IPS-15b (cell line): Measurements from ENCODE around the gene SF1.

Experiments
- H3K27me3 ChIP-seq: one replicate; pipeline ENCODE4 v1.6.1; 2013; ENCODE audit warnings: low read length; ENCODE audit not compliant: control insufficient read depth, insufficient read depth
- H3K36me3 ChIP-seq: one replicate; pipeline ENCODE4 v1.6.1; 2013; ENCODE audit warnings: low read length; ENCODE audit not compliant: control insufficient read depth, insufficient read depth
- H3K4me1 ChIP-seq: one replicate; pipeline ENCODE4 v1.6.1; 2013; ENCODE audit warnings: mild to moderate bottlenecking, low read length; ENCODE audit not compliant: control insufficient read depth, insufficient read depth
- H3K4me3 ChIP-seq: one replicate; pipeline ENCODE4 v1.5.1; 2013; ENCODE audit warnings: low read depth, low read length
- H3K9ac ChIP-seq: one replicate; pipeline ENCODE4 v1.6.1; 2013; ENCODE audit warnings: low read depth, mild to moderate bottlenecking, low read length
- H3K9me3 ChIP-seq: one replicate; pipeline ENCODE4 v1.6.1; 2013; ENCODE audit warnings: mild to moderate bottlenecking, low read length; ENCODE audit not compliant: control insufficient read depth, insufficient read depth

Gene SF1

DNA sequence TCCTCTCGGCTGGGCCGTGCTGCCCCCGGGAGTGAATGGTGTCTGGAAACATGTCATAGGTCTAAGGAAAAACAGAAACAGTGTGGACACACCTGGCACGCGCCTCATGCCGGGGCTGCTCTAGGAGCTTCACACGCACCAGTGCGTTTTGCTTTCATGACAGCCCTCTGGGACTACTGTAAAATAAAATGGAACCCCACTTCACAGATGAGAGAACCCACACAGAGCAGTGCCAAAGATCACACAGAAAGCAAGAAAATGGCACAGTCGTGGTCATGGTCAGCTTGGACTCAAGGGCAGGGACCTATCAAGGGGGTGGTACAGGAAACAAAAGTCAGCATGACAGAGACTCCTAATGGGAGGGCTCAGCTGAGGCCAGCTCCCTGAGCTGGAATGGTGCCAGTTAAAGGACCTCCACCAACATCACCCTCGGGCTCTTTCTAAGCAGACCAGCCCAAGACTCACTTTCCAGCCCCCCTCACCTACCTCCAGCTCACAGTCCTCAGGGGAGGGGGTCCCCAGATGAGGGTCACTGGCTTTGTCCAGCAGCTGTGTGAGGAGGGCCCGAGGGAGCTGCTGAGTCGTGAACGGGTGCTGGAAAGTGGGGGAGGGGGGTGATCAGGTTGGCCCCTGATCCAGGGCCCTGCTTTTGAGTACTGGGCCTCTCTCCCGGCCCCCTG, 21.4 kb upstream of the SF1 start:
- Histone ChIP-seq H3K4me1 (peaks cover 3% of the 10 kb centered on the region), H3K9ac (no peak overlapping the region), H3K36me3 (peaks cover 7% of the 10 kb centered on the region), H3K9me3 (no peaks in the 10 kb centered on the region), H3K27me3 (no peaks in the 10 kb centered on the region), H3K4me3 (no peak overlapping the region)

DNA sequence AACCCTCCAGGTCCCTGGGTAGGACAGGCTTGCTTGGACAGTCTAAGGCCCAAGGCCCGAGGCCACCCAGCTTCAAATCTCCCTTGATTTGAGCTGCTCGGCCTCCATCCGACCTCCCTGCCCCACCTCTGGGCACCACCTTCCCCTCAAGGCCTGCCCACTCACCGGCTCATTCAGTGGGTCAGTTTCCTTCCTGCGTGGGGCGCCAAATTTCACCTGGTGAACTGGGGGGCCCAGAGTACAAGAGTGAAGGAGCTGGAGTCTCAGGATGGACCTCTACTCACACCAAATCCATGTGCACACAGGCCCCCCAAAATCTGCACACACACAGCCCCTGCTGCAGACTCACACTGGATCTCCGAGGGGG, 20.9 kb upstream of the SF1 start:
- Histone ChIP-seq H3K36me3 (peaks cover 5% of the 10 kb centered on the region), H3K27me3 (no peaks in the 10 kb centered on the region), H3K4me1 (peaks cover 2% of the 10 kb centered on the region), H3K9ac (no peak overlapping the region), H3K9me3 (no peaks in the 10 kb centered on the region), H3K4me3 (no peak overlapping the region)

DNA sequence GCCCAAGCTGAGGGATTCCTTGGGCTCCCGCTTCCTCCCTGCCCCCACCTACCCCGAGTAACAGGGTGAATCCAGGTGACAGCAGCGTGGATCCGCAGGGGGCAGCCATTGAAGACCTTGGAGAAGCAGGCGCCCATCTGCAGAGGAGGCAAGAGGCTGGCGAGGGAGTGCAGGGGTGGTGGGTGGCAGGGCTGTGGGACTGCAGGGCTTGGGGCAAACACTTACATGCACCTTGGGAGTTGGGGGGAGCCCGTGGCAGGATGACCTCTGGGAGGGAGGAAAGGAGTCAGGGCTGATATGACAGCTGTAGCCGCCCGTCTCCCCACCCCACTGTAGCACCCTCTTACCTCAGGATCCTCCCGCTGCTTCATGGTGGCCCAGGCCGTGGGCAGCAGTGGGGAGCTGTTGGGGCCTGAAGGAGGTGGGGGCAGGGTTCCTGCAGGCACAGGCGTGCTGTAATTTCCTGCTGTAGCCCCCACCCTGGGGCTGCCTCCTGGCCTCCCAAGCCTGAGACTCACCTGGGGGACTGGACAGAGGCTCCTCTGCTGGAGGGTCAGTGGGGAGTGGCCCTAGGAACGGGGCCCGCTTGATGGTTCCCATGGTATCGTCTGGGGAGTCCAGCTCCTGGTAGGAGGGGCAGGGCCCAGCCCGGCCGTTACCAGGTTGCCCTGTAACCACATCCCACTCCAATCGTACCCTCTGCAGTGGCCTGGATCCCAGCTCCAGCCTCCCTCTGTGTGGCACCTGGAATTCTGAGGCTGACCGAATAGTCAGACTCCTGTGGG, 18.6 kb upstream of the SF1 start:
- Histone ChIP-seq H3K9ac (no peak overlapping the region), H3K27me3 (no peaks in the 10 kb centered on the region), H3K36me3 (peaks cover 5% of the 10 kb centered on the region), H3K4me1 (no peaks in the 10 kb centered on the region), H3K9me3 (no peaks in the 10 kb centered on the region), H3K4me3 (no peak overlapping the region)

DNA sequence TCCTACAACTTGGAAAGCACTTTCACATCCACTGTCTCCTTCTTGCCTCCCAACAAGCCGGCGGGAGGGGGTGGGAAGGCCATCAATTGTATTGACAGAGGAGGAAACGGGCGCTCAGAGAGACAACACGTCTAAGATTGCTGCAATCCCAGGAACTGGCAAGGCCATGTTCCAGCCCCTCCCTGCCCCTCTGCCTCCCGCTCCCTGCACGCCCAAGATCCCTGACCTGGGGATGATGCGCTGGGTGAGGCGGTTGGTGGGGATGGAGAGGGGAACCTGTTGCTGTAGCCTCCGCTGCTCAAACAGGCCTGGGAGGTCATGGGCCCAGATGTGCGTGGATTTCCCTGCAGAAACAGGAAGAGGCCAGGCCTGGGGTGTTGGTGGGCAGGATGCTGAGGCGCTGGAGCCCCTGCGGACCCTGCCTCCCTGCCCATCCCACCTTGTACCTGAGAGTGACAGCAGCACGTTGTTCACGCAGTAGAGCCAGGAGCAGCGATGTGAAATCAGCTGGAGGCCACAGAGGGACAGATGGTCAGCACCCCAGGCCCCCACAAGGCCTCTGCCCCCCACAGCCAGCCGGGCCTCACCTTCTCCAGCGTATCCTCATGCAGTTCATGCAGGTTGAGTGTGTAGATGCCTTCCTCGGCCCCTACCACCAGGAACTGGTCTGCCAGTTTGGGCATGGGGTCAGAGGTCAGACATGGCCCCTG, 17.9 kb upstream of the SF1 start:
- H3K27me3 ChIP-seq: no peaks in the 10 kb centered on the region
- no peaks in the 10 kb centered on the region for H3K4me1 ChIP-seq
- peaks cover 5% of the 10 kb centered on the region for H3K36me3 ChIP-seq
- no peak overlapping the region for H3K4me3 ChIP-seq
- H3K9me3 ChIP-seq: no peaks in the 10 kb centered on the region
- no peak overlapping the region for H3K9ac ChIP-seq

DNA sequence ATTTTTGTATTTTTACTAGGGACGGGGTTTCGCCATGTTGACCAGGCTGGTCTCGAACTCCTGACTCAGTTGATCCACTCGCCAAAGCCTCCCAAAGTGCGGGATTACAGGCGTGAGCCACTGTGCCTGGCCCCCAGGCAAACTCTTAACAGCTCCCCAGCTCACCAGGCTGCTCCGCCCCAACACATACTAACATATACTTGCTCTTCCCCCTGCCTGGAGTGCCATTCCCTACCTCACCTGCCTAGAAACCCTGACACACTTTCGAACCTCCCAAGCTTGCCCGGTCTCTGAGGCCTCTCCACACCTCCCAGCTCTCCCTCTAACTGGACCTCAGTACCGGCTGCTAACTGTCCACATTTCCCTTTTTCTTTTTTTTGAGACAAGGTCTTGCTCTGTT, 16.2 kb upstream of the SF1 start:
- Histone ChIP-seq H3K36me3 (peaks cover 11% of the 10 kb centered on the region), H3K4me3 (no peak overlapping the region), H3K4me1 (no peaks in the 10 kb centered on the region), H3K9ac (no peak overlapping the region), H3K27me3 (no peaks in the 10 kb centered on the region), H3K9me3 (no peaks in the 10 kb centered on the region)

DNA sequence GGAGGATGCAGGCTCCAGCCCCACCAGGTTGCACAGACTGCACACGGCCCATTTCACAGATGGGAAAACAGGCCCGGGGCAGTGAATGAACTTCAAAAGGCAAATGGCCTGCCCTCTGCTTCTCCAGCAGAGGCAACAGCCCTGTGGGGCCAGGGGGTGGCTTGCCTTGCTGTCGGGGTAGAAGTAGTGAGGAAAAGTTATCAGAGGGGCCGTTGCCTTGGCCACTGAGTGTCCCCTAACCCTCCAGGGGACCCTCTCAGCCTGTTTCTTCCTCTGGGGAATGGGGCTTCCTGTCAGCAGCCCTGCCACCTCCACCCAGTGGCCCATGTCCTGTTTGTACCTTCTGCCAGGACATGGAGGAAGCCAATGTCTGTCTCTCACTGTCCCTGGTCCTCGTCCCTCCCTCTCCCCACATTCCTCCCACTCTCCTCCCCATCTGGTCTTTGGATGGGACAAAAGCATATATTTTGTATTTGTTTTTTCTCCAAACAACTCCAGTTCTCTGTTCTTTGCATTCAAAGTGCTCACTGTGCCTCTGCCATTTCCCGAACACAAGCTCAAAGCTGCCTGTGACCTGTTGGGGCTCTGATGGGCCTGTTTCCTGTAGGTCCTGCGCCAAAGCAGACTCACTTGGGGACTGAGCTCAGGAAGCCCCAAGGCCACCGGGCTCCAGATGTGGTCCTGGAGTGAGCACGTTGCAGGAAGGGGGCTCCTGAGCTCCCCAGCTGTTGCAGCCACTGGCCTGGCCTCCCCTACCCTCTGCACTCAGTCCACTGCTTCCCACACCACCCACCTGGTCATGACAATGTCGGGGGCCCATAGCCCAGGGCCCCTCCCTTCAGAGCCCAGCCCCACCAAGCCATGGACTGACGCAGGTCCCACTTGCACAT, 15.2 kb upstream of the SF1 start:
- Histone ChIP-seq H3K4me1 (no peaks in the 10 kb centered on the region), H3K9me3 (no peaks in the 10 kb centered on the region), H3K9ac (no peak overlapping the region), H3K27me3 (no peaks in the 10 kb centered on the region), H3K36me3 (peaks cover 11% of the 10 kb centered on the region), H3K4me3 (no peak overlapping the region)

DNA sequence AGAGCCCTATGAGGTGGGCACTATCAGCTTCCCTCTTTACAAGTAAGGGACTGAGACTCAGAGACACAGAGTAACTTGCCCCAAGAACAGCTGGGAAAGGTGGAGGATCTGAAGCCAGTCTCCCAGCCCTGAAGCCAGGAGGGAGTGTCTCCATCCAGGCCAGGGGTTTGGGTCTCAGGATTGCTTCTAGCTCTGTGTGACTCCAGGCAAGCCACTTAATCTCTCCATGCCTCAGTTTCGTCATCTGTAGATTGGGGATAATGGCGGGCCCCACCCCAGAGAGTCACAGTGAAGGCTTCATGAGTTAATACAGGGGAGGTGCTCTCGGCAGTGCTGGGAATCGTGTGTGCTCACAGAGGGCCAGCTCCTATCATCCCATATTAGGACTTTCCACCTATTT, 14.1 kb upstream of the SF1 start:
- Histone ChIP-seq H3K4me3 (no peak overlapping the region), H3K9ac (no peak overlapping the region), H3K27me3 (no peaks in the 10 kb centered on the region), H3K9me3 (no peaks in the 10 kb centered on the region), H3K36me3 (peaks cover 11% of the 10 kb centered on the region), H3K4me1 (no peaks in the 10 kb centered on the region)

DNA sequence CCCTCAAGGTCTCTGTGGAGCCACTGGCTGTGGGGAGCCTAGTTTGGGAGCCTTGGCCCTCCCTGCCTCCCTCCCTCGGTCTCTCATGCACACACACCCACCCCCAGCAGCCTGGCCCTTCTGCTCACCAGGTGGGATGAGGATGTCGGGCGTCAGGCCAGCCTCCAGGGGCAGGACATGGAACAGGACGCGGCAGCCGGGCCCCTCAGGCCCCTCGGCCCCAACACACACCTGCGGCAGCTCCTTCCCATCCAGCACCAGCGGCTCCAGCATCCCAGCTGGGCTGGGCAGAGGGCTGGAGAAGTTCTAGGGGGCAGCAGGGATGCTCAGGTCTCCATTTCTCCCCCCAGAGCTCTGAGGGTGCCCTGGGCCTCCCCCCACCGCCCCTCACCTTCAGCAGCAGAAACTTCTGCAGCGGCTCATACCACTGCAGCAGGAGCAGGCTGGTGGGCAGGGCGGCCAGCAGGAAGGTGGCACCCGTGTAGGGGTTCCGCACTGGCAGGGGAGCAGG, 13.5 kb upstream of the SF1 start:
- Histone ChIP-seq H3K27me3 (no peaks in the 10 kb centered on the region), H3K4me1 (no peaks in the 10 kb centered on the region), H3K9ac (no peak overlapping the region), H3K4me3 (no peak overlapping the region), H3K36me3 (peaks cover 11% of the 10 kb centered on the region), H3K9me3 (no peaks in the 10 kb centered on the region)

DNA sequence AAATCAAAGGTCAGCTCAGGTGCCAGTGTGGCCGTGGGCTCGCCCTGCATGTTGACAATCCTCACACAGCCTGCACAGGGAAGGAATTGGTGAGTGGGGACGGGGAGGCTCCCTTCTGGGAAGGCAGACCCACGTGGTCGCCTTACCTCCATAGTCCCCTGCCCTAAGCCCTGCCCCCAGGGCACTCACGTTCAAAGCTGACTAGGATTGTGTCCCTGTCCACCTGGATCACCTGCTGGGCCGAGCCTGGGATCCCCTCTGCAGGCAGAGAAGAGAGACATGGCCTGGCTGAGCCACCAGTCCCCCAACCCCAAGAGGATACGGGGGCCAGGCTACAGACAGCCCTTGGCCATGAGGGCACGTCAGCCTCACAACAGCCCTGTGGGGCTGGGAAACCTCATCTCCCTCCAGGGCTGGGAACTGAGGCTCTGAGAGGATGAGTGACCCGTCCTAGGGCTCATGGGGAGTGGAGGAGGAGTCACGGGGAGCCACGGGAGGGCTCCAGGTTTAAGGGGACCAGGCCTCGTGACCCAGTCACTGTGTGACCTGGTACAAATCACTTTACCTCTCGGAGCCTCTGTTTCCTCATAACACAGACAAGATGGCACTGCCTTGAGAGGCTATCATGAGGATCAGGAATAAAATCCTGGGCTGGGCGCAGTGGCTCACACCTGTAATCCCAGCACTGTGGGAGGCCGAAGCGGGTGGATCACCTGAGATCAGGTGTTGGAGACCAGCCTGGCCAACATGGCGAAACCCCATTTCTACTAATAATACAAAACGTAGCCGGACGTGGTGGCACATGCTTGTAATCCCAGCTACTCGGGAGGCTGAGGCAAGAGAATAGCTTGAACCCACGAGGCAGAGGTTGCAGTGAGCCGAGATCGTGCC, 12.1 kb upstream of the SF1 start:
- H3K36me3 ChIP-seq: peaks cover 6% of the 10 kb centered on the region
- H3K9me3 ChIP-seq: no peaks in the 10 kb centered on the region
- H3K4me1 ChIP-seq: no peaks in the 10 kb centered on the region
- H3K27me3 ChIP-seq: no peaks in the 10 kb centered on the region
- H3K4me3 ChIP-seq: no peak overlapping the region
- no peak overlapping the region for H3K9ac ChIP-seq

DNA sequence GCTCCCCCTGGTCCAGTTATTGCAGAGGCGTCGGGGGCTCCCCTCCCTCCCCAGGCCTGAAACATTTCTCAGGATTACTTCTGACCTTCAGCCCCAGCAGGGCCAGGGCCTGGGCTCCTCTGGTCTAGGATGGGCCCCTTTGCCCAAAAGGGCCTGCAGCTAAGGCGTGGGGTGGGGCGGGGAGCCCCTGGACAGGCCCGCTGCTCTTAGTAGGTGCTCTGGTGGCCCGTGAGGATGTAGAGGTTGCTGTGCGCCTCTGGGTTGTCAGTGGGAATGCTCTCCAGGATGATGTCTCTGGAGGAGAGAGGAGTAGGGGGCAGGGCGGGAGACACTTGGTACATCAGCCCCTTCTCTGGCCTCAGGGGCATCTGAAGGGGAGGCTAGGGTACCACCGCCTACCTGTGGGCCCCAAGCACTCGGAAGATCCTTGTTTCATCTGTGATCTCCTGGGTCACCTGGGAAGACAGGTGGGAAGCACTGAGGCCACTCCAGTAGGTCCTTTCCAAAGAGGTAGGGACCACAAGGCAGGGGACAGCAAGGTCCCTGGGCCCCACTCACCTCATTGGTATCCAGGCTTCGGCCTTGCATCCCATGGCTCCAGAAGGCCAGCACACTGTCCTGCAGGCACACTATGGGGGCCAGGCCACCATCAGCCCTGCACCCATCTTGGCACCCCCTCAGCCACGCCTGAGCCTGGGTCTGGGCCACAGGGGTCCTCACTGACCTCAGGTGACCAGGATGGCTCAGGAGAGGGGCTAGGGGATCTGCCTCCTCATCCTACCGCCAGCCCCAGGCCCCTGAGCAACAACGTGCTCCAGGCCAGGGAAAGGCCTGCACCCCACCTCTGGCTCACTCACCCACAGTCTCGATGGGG, 11.2 kb upstream of the SF1 start:
- H3K27me3 ChIP-seq: no peaks in the 10 kb centered on the region
- no peak overlapping the region for H3K9ac ChIP-seq
- peaks cover 6% of the 10 kb centered on the region for H3K36me3 ChIP-seq
- no peak overlapping the region for H3K4me3 ChIP-seq
- no peaks in the 10 kb centered on the region for H3K4me1 ChIP-seq
- H3K9me3 ChIP-seq: no peaks in the 10 kb centered on the region
